CD14-positive monocyte (primary cell): ENCODE data around the gene AOPEP. TPM values are rescaled to one million over a fixed set of nuclear protein-coding genes. Genes with fewer than 3 reads are reported as not detected.

Experiments used
- DNase-seq, 3 donors: peaks; one replicate each; pipeline ENCODE4 v3.0.0-alpha.2; 2011 to 2022
- H2AFZ ChIP-seq: 2 replicates; pipeline ENCODE4 v1.6.0; 2012; ENCODE audit warnings: mild to moderate bottlenecking, low read depth, low read length, inconsistent platforms; ENCODE audit not compliant: insufficient read depth, poor library complexity, severe bottlenecking
- H3K27ac ChIP-seq, 2 donors: 1 replicate in 1 of 2; 2 replicates in 1 of 2; pipeline ENCODE4 v1.5.1; 2012 to 2013; ENCODE audit warnings: low read length in 2 of 2, control low read depth in 1 of 2, inconsistent platforms in 1 of 2, low read depth in 1 of 2, mild to moderate bottlenecking in 1 of 2
- H3K27me3 ChIP-seq, 2 donors: one replicate each; pipeline versions ENCODE4 v1.6.0 to v1.6.1; 2011 to 2013; ENCODE audit warnings: low read length in 2 of 2; ENCODE audit not compliant: control insufficient read depth in 2 of 2, insufficient read depth in 2 of 2
- H3K36me3 ChIP-seq, 2 donors: replicated peaks in 1 of 2; 1 replicate in 1 of 2; 2 replicates in 1 of 2; pipeline versions ENCODE4 v1.5.1 to v1.6.1; 2012 to 2013; ENCODE audit warnings: low read length in 2 of 2, control low read depth in 1 of 2, inconsistent platforms in 1 of 2, mild to moderate bottlenecking in 1 of 2; ENCODE audit not compliant: insufficient read depth in 2 of 2, control insufficient read depth in 1 of 2
- H3K4me1 ChIP-seq, 2 donors: 1 replicate in 1 of 2; 2 replicates in 1 of 2; pipeline versions ENCODE4 v1.5.1 to v1.6.1; 2012 to 2013; ENCODE audit warnings: low read length in 2 of 2, control low read depth in 1 of 2, inconsistent platforms in 1 of 2, mild to moderate bottlenecking in 1 of 2, moderate library complexity in 1 of 2; ENCODE audit not compliant: insufficient read depth in 2 of 2, control insufficient read depth in 1 of 2
- H3K4me2 ChIP-seq: replicated peaks from 2 replicates; pipeline ENCODE3; 2012; ENCODE audit warnings: low read length, moderate library complexity, mild to moderate bottlenecking; ENCODE audit not compliant: poor library complexity, severe bottlenecking; ENCODE audit errors: extremely low read depth
- H3K4me3 ChIP-seq, 3 experiments: fragments of 200-600 bp in 1 of 3; sonication (generic) in 1 of 3; replicated peaks in 1 of 3; 1 replicate in 2 of 3; 2 replicates in 1 of 3; pipeline ENCODE4 v1.5.1; 2011 to 2013; ENCODE audit warnings: low read length in 3 of 3, mild to moderate bottlenecking in 3 of 3, control low read depth in 2 of 3, low read depth in 2 of 3, inconsistent platforms in 1 of 3, moderate library complexity in 1 of 3
- H3K79me2 ChIP-seq: 2 replicates; pipeline ENCODE4 v1.6.0; 2012; ENCODE audit warnings: mild to moderate bottlenecking, control low read depth, inconsistent platforms, low read length, moderate library complexity; ENCODE audit not compliant: insufficient read depth
- H3K9ac ChIP-seq: 2 replicates; pipeline ENCODE4 v1.6.0; 2017; ENCODE audit warnings: low read length, mild to moderate bottlenecking; ENCODE audit not compliant: insufficient read depth, poor library complexity, severe bottlenecking
- H3K9me3 ChIP-seq, 2 donors: replicated peaks in 1 of 2; 1 replicate in 1 of 2; 2 replicates in 1 of 2; pipeline versions ENCODE4 v1.5.1 to v1.6.1; 2012 to 2013; ENCODE audit warnings: low read length in 2 of 2, control low read depth in 1 of 2; ENCODE audit not compliant: control insufficient read depth in 1 of 2, insufficient read depth in 1 of 2
- H4K20me1 ChIP-seq: 2 replicates; pipeline ENCODE4 v1.6.0; 2012; ENCODE audit warnings: mild to moderate bottlenecking, low read length, control low read depth, moderate library complexity; ENCODE audit not compliant: insufficient read depth
- H3K27ac Mint-ChIP-seq, 7 donors: one replicate each; pipeline ENCODE4 v1.8.0; 2020; ENCODE audit warnings: mild to moderate bottlenecking in 7 of 7, mixed read lengths in 7 of 7, moderate library complexity in 6 of 7, inconsistent platforms in 2 of 7
- H3K27me3 Mint-ChIP-seq, 3 donors: one replicate each; pipeline ENCODE4 v1.8.0; 2021 to 2022; ENCODE audit warnings: low read depth in 3 of 3, mild to moderate bottlenecking in 3 of 3, mixed read lengths in 3 of 3, moderate library complexity in 3 of 3, inconsistent platforms in 1 of 3
- H3K36me3 Mint-ChIP-seq, 2 donors: one replicate each; pipeline ENCODE4 v1.8.0; 2020; ENCODE audit warnings: mixed read lengths in 2 of 2, inconsistent platforms in 1 of 2, mild to moderate bottlenecking in 1 of 2
- H3K4me1 Mint-ChIP-seq: one replicate; pipeline ENCODE4 v1.8.0; 2020; ENCODE audit warnings: mild to moderate bottlenecking, mixed read lengths
- H3K4me3 Mint-ChIP-seq, 2 donors: one replicate each; pipeline ENCODE4 v1.8.0; 2020; ENCODE audit warnings: mild to moderate bottlenecking in 2 of 2, mixed read lengths in 2 of 2, moderate library complexity in 1 of 2
- H3K9me3 Mint-ChIP-seq, 7 donors: one replicate each; pipeline ENCODE4 v1.8.0; 2020 to 2022; ENCODE audit warnings: mixed read lengths in 7 of 7, mild to moderate bottlenecking in 6 of 7, moderate library complexity in 6 of 7, inconsistent platforms in 2 of 7
- WGBS: methylation state at CpG from one replicate; pipeline ENCODE4 v1.1.5; 2013; ENCODE audit warnings: missing lambda C conversion rate; ENCODE audit not compliant: insufficient coverage; 5-methylcytosine and 5-hydroxymethylcytosine counted together
- intact Hi-C, 2 donors: fragments of 100-400 bp; cut with micrococcal nuclease; formaldehyde crosslinking; loops; one replicate each; pipeline versions ENCODE4 v1.15.0 to v1.15.1; 2023
- polyA plus RNA-seq, 3 donors: library from polyadenylated mRNA; depleted of rRNA in 1 of 3; unstranded in 2 of 3; stranded (reverse) in 1 of 3; fragments of 300-500 nt in 2 of 3; fragments of >200 nt in 1 of 3; fragmentation: Illumina TruSeq in 2 of 3; gene quantifications; 1 replicate in 2 of 3; 2 replicates in 1 of 3; pipeline ENCODE4 v1.2.3, GENCODE V29; 2012 to 2021
- TF ChIP-seq, protein P1 (sequence below): fragments of 200-600 bp; IDR thresholded peaks from one replicate; pipeline ENCODE4 v1.8.0; 2022; ENCODE audit warnings: antibody characterized with exemption, mild to moderate bottlenecking

Gene AOPEP
- polyA plus RNA-seq, 3 donors, result 3.0 to 4.1 (median 3.1) TPM

DNA sequence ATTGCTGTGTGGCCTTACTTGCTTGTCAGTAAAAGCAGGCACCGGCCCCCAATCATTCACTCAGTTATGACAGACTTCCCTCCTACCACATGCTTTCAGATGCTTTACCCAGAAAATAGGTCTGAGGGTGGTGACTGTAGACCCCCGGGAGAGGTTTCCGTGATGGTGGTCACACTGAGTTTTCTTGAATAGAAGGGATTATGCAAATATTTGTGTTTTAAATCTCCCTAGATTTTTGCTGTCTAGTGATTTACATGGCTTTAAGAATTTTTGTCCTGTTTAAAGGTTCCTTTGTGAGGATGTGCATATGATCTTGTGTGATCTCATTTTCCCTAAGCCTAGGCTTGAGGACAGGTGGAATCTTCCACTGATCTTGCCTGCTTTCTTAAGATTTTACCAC lies 309.3 kb downstream of the AOPEP start:
- Histone ChIP-seq H3K4me3 (no peak overlapping the region), H3K27ac (no peak overlapping the region), H3K4me1 (peaks cover 5% of the 10 kb centered on the region in 2 donors), H3K36me3 (no peaks in the 10 kb centered on the region), H3K27me3 (no peaks in the 10 kb centered on the region), H4K20me1 (no peaks in the 10 kb centered on the region), H2AFZ (no peak overlapping the region), H3K79me2 (no peaks in the 10 kb centered on the region), H3K9me3 (no peaks in the 10 kb centered on the region), H3K4me2 (no peak overlapping the region), H3K9ac (no peak overlapping the region)
- H3K36me3 Mint-ChIP-seq, result no peaks in the 10 kb centered on the region
- TF ChIP-seq, protein P1, sequence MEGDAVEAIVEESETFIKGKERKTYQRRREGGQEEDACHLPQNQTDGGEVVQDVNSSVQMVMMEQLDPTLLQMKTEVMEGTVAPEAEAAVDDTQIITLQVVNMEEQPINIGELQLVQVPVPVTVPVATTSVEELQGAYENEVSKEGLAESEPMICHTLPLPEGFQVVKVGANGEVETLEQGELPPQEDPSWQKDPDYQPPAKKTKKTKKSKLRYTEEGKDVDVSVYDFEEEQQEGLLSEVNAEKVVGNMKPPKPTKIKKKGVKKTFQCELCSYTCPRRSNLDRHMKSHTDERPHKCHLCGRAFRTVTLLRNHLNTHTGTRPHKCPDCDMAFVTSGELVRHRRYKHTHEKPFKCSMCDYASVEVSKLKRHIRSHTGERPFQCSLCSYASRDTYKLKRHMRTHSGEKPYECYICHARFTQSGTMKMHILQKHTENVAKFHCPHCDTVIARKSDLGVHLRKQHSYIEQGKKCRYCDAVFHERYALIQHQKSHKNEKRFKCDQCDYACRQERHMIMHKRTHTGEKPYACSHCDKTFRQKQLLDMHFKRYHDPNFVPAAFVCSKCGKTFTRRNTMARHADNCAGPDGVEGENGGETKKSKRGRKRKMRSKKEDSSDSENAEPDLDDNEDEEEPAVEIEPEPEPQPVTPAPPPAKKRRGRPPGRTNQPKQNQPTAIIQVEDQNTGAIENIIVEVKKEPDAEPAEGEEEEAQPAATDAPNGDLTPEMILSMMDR, result no peak
- intact Hi-C loops, result no loop called here
- H3K4me3 Mint-ChIP-seq, result no peak overlapping the region
- no peak overlapping the region for H3K27ac Mint-ChIP-seq
- no peak for DNase-seq
- 80% methylated on average over 1 of the region's 3 CpGs for whole genome bisulfite sequencing
- peaks cover 7% of the 10 kb centered on the region for H3K4me1 Mint-ChIP-seq
- peaks cover 0 to 1% (median 0%) of the 10 kb centered on the region in 7 donors for H3K9me3 Mint-ChIP-seq
- peaks cover 0 to 2% (median 0%) of the 10 kb centered on the region in 3 donors for H3K27me3 Mint-ChIP-seq

DNA sequence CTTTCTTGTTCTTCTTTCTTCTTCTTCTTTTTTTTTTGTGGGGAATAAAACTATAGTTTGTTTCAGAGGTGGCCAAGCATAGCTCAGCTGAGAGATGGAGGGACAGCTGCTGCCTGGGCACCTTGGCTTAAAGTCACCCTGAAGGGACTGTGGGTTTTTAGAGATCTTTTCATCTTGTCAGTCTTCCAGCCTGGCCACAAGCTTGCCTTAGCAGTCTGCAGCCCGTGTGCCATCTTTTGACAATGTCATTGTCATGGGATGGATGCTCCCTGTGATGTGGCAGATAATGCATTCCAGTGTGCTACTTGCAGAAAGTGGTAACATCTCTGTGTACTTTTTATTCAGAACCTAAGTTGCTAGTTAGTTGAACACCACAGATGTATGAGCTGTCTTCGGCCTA lies 310.2 kb downstream of the AOPEP start:
- Histone ChIP-seq H3K4me3 (no peak overlapping the region), H3K27ac (no peak overlapping the region), H3K36me3 (no peaks in the 10 kb centered on the region), H3K4me1 (peaks cover 5% of the 10 kb centered on the region in 2 donors), H2AFZ (no peak overlapping the region), H3K27me3 (no peaks in the 10 kb centered on the region), H3K9ac (no peak overlapping the region), H3K4me2 (no peak overlapping the region), H3K79me2 (no peaks in the 10 kb centered on the region), H4K20me1 (no peaks in the 10 kb centered on the region), H3K9me3 (no peaks in the 10 kb centered on the region)
- intact Hi-C loops, result no loop called here
- no peak for DNase-seq
- no CpG with 5 or more reads among the region's 2 CpGs for WGBS
- peak overlapping the region in 1 of 7 donors; percentile 17 for H3K27ac Mint-ChIP-seq
- no peaks in the 10 kb centered on the region for H3K36me3 Mint-ChIP-seq
- no peak overlapping the region for H3K4me3 Mint-ChIP-seq
- H3K9me3 Mint-ChIP-seq, result peaks cover 0 to 1% (median 0%) of the 10 kb centered on the region in 7 donors
- TF ChIP-seq, protein P1, result no peak
- H3K27me3 Mint-ChIP-seq, result peaks cover 0 to 2% (median 2%) of the 10 kb centered on the region in 3 donors
- H3K4me1 Mint-ChIP-seq, result peaks cover 7% of the 10 kb centered on the region
